K562 (cell line): ENCODE measurements around the gene SPON1. TPM values are rescaled to one million over a fixed set of nuclear protein-coding genes. Genes with fewer than 3 reads are reported as not detected.

Source experiments
- ATAC-seq: fragments of 200-7000 bp; cut with Tn5 transposase; 3 replicates; pipeline ENCODE4 v1.9.1; 2020; ENCODE audit warnings: moderate library complexity
- BruUV-seq: library from RNA; stranded (reverse); fragments of 400-500 nt; replicated peaks from 2 replicates; lab custom pipeline; 2021; lab: Mats Ljungman, UMichigan
- CTCF ChIA-PET: fragments of 300-600 bp; formaldehyde crosslinking; extraction: SDS; loops from one replicate; lab custom pipeline; 2021; ENCODE audit warnings: low intra/inter-chr PET ratio; lab: Yijun Ruan, JAX
- POLR2A ChIA-PET: fragments of 300-600, 350-650 bp; sonication (Branson Sonifier 250); formaldehyde crosslinking; extraction: SDS; loops from one replicate; lab custom pipeline; 2021; ENCODE audit warnings: antibody characterized with exemption, inconsistent platforms; lab: Yijun Ruan, JAX
- DNase-seq, 4 experiments: peaks; one replicate each; pipeline versions ENCODE4 v3.0.0 to v3.0.0-alpha.2; 2011 to 2018; ENCODE audit warnings: low spot score in 3 of 4, mixed read lengths in 3 of 4; ENCODE audit errors: extremely low read depth in 1 of 4
- FAIRE-seq: peaks from 2 replicates; lab custom pipeline; 2011; peaks lifted over from hg19 to GRCh38; lab: Jason Lieb, UNC
- H2AFZ ChIP-seq: 2 replicates; pipeline ENCODE4 v1.6.0; 2011; ENCODE audit warnings: low read depth, low read length, control low read depth, inconsistent platforms
- H3K27ac ChIP-seq: fragments of 200-600 bp; 3 replicates; pipeline ENCODE4 v1.8.0; 2011; ENCODE audit warnings: low read depth, mild to moderate bottlenecking, control low read depth, inconsistent platforms, low read length, moderate library complexity, mixed read lengths; ENCODE audit errors: extremely low read depth
- H3K27me3 ChIP-seq, 2 experiments: fragments of 300-600 bp in 1 of 2; 2 replicates in 1 of 2; 3 replicates in 1 of 2; pipeline versions ENCODE4 v1.6.0 to v1.8.0; 2011; ENCODE audit warnings: inconsistent platforms in 2 of 2, low read length in 2 of 2, mild to moderate bottlenecking in 1 of 2, mixed read lengths in 1 of 2, moderate library complexity in 1 of 2; ENCODE audit not compliant: control insufficient read depth in 2 of 2, insufficient read depth in 2 of 2
- H3K36me3 ChIP-seq: fragments of 300-600 bp; 3 replicates; pipeline ENCODE4 v1.8.0; 2011; ENCODE audit warnings: mild to moderate bottlenecking, low read length, inconsistent platforms; ENCODE audit not compliant: control insufficient read depth, insufficient read depth
- H3K4me1 ChIP-seq, 2 experiments: fragments of 200-600 bp in 1 of 2; replicated peaks in 1 of 2; 2 replicates in 1 of 2; 3 replicates in 1 of 2; pipeline versions ENCODE4 v1.5.1 to v1.8.0; 2011; ENCODE audit warnings: inconsistent platforms in 2 of 2, low read length in 2 of 2, mild to moderate bottlenecking in 1 of 2, mixed read lengths in 1 of 2, moderate library complexity in 1 of 2; ENCODE audit not compliant: control insufficient read depth in 2 of 2, insufficient read depth in 2 of 2
- H3K4me2 ChIP-seq: 2 replicates; pipeline ENCODE4 v1.6.1; 2011; ENCODE audit warnings: low read length, control low read depth, inconsistent platforms, mixed read lengths; ENCODE audit not compliant: insufficient read depth
- H3K4me3 ChIP-seq: fragments of 200-600 bp; sonication (generic), shearing (Covaris generic); 2 replicates; pipeline ENCODE4 v1.5.1; 2016; ENCODE audit warnings: control low read depth, inconsistent platforms
- H3K79me2 ChIP-seq: fragments of 200-600 bp; 3 replicates; pipeline ENCODE4 v1.8.0; 2011; ENCODE audit warnings: low read length, inconsistent platforms; ENCODE audit not compliant: control insufficient read depth, insufficient read depth
- H3K9ac ChIP-seq, 2 experiments: 2 replicates each; pipeline versions ENCODE4 v1.6.0 to v1.6.1; 2011; ENCODE audit warnings: low read depth in 2 of 2, low read length in 2 of 2, control low read depth in 1 of 2, inconsistent platforms in 1 of 2, mild to moderate bottlenecking in 1 of 2, mixed read lengths in 1 of 2; ENCODE audit not compliant: insufficient read depth in 1 of 2
- H3K9me1 ChIP-seq: one replicate; pipeline ENCODE4 v1.6.0; 2011; ENCODE audit warnings: inconsistent platforms, mild to moderate bottlenecking, low read length, moderate library complexity; ENCODE audit not compliant: control insufficient read depth, insufficient read depth
- H3K9me3 ChIP-seq: replicated peaks from 2 replicates; pipeline ENCODE4 v1.5.1; 2011; ENCODE audit warnings: low read depth, low read length, inconsistent platforms; ENCODE audit not compliant: control insufficient read depth, insufficient read depth
- H4K20me1 ChIP-seq: replicated peaks from 2 replicates; pipeline ENCODE4 v1.6.1; 2011; ENCODE audit warnings: low read length, inconsistent platforms, mixed read lengths; ENCODE audit not compliant: control insufficient read depth, insufficient read depth
- ETV5 ChIP-seq: sonication (generic); formaldehyde crosslinking; IDR thresholded peaks from 2 replicates; pipeline ENCODE4 v1.4.0; 2020; ENCODE audit warnings: low read depth, mild to moderate bottlenecking, missing genetic modification reagents
- RAD51 ChIP-seq: fragments of 450-650 bp; IDR thresholded peaks from 2 replicates; pipeline ENCODE4 v1.7.1; 2016; ENCODE audit warnings: low read depth, mild to moderate bottlenecking, borderline replicate concordance
- TAF1 ChIP-seq: IDR thresholded peaks from 2 replicates; pipeline ENCODE4 v1.6.1; 2011; ENCODE audit warnings: mild to moderate bottlenecking, low read length, moderate library complexity; ENCODE audit not compliant: insufficient read depth, control insufficient read depth, severe bottlenecking; ENCODE audit errors: extremely low read depth
- WHSC1 ChIP-seq: IDR thresholded peaks from one replicate; pipeline ENCODE4 v1.6.1; 2012; ENCODE audit warnings: low read length, control low read depth, inconsistent platforms
- ZNF76 ChIP-seq: fragments of 250-450 bp; sonication (Bioruptor Pico); IDR thresholded peaks from 2 replicates; pipeline ENCODE4 v1.4.0; 2020; ENCODE audit warnings: mild to moderate bottlenecking, moderate library complexity, borderline replicate concordance
- WGBS: fragments of 100-300 bp; shearing (Covaris generic); methylation state at CpG from one replicate; pipeline ENCODE4 v1.1.6; 2016; ENCODE audit warnings: low coverage, mixed read lengths; ENCODE audit not compliant: insufficient coverage; ENCODE audit errors: missing lambda C conversion rate; 5-methylcytosine and 5-hydroxymethylcytosine counted together
- in situ Hi-C: fragments of 300-500 bp; cut with MboI; formaldehyde crosslinking; loops from 4 replicates; pipeline ENCODE4 v1.15.0; 2018; ENCODE audit warnings: inconsistent platforms, mixed read lengths
- intact Hi-C: fragments of 100-400 bp; cut with micrococcal nuclease; formaldehyde crosslinking; loops from 2 replicates; pipeline ENCODE4 v1.14.2; 2022
- polyA plus RNA-seq, 8 experiments: library from polyadenylated mRNA; depleted of rRNA in 4 of 8; stranded (reverse) in 5 of 8; unstranded in 3 of 8; fragments of >200 nt; fragmentation: Nextera tagmentation in 2 of 8; fragmentation: Illumina TruSeq in 1 of 8; extraction: Ambion mirVana in 2 of 8; extraction: Trizol in 1 of 8; gene quantifications; 2 replicates each; pipeline versions ENCODE4 v1.2.1 to v1.2.3, GENCODE V29; 2011 to 2014; ENCODE audit warnings: inconsistent platforms in 1 of 8, missing spikeins in 1 of 8
- total RNA-seq, 7 experiments: library from RNA; depleted of rRNA in 6 of 7; stranded (reverse); fragments of >200 nt in 6 of 7; fragmentation: Illumina TruSeq in 2 of 7; extraction: Trizol in 2 of 7; gene quantifications; 2 replicates each; pipeline versions ENCODE4 v1.2.1 to v1.2.3, GENCODE V29; 2011 to 2021; ENCODE audit warnings: low replicate concordance in 1 of 7
- TF ChIP-seq, protein P1 (sequence below): sonication (generic); formaldehyde crosslinking; IDR thresholded peaks from 2 replicates; pipeline ENCODE4 v1.8.0; 2023; ENCODE audit warnings: mild to moderate bottlenecking, missing genetic modification reagents
- TF ChIP-seq, protein P2 (sequence below), 2 experiments: fragments of 150-350 bp in 1 of 2; IDR thresholded peaks; 2 replicates each; pipeline ENCODE4 v1.6.1; 2012 to 2016; ENCODE audit warnings: low read depth in 2 of 2, low read length in 2 of 2, mild to moderate bottlenecking in 1 of 2, moderate library complexity in 1 of 2
- TF ChIP-seq, protein P3 (sequence below): fragments of 450-650 bp; IDR thresholded peaks from 2 replicates; pipeline ENCODE4 v1.6.1; 2016; ENCODE audit warnings: mild to moderate bottlenecking
- TF ChIP-seq, protein P4 (sequence below): fragments of 250-450 bp; sonication (Bioruptor Pico); IDR thresholded peaks from 2 replicates; pipeline ENCODE4 v1.8.0; 2022; ENCODE audit warnings: moderate library complexity, mild to moderate bottlenecking, inconsistent platforms

Gene SPON1
- total and polyA plus RNA-seq, 9 of the 15 experiments (the other 6 are each of a cell fraction or from before 2014, with no cell fraction given) = 0.04 to 0.06 TPM; not detected in 7

DNA sequence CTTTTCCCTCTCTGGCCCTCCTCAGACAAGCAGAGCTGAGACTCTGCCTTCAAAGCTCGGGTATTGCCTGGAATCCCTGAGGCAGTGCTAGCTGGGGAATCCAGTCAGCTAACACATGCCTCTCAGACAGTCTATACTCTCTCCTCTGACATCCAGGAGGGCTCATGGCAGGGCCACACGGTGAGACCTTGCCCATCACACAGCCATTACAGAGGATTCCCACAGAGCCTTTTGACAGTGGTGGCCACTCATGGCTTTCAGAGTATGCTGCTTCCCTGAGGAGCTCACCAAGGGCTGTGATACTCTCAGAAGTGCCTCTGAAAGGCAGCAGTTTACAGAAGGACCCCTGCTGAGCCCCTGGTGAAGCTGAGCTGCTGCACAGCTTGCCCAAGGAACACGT, 231.1 kb downstream of the SPON1 start (continued):
- no peak for TF ChIP-seq RAD51
- TF ChIP-seq, all 486 proteins: peak for 0

DNA sequence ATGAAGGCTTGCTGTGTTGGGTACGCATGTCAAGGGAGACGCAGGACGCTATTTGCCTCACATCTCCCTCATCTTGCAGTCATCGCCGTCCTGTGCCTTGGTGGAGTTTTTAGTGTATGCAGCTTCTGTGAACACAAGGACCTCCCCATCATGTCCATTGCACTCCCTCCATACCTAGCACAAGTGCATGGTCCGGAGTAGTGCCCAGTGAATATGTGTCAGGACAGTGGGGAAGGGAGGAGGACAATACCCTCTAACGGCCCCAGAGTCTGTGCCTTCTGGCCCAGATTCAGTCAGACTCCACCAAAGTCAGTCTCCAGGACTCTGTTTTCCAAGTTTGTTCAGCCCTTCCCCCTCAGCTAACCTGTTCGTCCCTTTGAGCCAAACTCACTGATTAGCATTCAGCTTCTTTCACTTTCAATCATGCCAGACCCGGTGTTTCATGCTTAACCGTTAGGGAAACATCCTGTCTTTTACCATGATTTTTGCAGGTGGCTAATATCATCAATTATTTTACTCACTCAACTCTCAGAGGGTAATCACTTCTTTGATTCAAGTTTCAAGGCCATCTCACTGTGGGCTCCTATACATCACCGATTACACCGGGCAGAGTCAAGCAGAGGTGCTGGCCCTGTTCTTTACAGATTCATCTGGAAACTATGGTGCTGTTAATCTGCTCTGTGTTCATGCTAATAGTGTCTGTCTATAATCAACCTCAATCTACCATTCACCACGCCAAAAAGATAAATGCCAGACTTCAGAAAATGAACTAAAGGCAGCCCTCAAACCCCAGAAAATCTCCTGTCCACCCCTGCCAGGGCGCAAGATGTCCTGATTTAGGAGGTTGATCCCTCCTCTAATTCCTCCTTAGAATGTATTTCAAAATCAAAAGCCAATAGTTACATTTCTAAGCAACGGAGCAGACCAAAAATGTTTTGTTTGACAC, 240.0 kb downstream of the SPON1 start:
- no peaks in the 10 kb centered on the region for H3K79me2 ChIP-seq
- POLR2A ChIA-PET = no interaction called here
- DNase-seq (no peak), ATAC-seq (no peak), FAIRE-seq (no peak)
- H2AFZ ChIP-seq = no peak overlapping the region
- no peak overlapping the region for H3K4me3 ChIP-seq
- H3K4me2 ChIP-seq = no peak overlapping the region
- H3K9me1 ChIP-seq = no peaks in the 10 kb centered on the region
- intact Hi-C loops = no loop called here
- H3K9ac ChIP-seq = no peak overlapping the region
- 2% methylated on average over 15 of the region's 15 CpGs for WGBS
- H4K20me1 ChIP-seq = no peaks in the 10 kb centered on the region; the same call in 1 of the 2 replicates
- CTCF ChIA-PET = no interaction called here
- BruUV-seq = no TSS peak
- H3K27ac ChIP-seq = no peak overlapping the region
- H3K4me1 ChIP-seq = no peaks in the 10 kb centered on the region
- H3K27me3 ChIP-seq = peaks cover 4 to 9% of the 10 kb centered on the region in 2 experiments
- in situ Hi-C loops = no loop called here
- no peaks in the 10 kb centered on the region for H3K9me3 ChIP-seq
- no peaks in the 10 kb centered on the region for H3K36me3 ChIP-seq
- TF ChIP-seq ZNF76 (CRISPR knock-in tag) = no peak
- TF ChIP-seq, protein P1, sequence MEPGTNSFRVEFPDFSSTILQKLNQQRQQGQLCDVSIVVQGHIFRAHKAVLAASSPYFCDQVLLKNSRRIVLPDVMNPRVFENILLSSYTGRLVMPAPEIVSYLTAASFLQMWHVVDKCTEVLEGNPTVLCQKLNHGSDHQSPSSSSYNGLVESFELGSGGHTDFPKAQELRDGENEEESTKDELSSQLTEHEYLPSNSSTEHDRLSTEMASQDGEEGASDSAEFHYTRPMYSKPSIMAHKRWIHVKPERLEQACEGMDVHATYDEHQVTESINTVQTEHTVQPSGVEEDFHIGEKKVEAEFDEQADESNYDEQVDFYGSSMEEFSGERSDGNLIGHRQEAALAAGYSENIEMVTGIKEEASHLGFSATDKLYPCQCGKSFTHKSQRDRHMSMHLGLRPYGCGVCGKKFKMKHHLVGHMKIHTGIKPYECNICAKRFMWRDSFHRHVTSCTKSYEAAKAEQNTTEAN (CRISPR knock-in tag) = no peak
- TF ChIP-seq ETV5 = no peak
- TF ChIP-seq, protein P2, sequence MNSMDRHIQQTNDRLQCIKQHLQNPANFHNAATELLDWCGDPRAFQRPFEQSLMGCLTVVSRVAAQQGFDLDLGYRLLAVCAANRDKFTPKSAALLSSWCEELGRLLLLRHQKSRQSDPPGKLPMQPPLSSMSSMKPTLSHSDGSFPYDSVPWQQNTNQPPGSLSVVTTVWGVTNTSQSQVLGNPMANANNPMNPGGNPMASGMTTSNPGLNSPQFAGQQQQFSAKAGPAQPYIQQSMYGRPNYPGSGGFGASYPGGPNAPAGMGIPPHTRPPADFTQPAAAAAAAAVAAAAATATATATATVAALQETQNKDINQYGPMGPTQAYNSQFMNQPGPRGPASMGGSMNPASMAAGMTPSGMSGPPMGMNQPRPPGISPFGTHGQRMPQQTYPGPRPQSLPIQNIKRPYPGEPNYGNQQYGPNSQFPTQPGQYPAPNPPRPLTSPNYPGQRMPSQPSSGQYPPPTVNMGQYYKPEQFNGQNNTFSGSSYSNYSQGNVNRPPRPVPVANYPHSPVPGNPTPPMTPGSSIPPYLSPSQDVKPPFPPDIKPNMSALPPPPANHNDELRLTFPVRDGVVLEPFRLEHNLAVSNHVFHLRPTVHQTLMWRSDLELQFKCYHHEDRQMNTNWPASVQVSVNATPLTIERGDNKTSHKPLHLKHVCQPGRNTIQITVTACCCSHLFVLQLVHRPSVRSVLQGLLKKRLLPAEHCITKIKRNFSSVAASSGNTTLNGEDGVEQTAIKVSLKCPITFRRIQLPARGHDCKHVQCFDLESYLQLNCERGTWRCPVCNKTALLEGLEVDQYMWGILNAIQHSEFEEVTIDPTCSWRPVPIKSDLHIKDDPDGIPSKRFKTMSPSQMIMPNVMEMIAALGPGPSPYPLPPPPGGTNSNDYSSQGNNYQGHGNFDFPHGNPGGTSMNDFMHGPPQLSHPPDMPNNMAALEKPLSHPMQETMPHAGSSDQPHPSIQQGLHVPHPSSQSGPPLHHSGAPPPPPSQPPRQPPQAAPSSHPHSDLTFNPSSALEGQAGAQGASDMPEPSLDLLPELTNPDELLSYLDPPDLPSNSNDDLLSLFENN (IDR thresholded peaks at IDR 0.05; ENCODE audit: low read depth in 2 of 2, low read length in 2 of 2) = no peak
- TF ChIP-seq, protein P3, sequence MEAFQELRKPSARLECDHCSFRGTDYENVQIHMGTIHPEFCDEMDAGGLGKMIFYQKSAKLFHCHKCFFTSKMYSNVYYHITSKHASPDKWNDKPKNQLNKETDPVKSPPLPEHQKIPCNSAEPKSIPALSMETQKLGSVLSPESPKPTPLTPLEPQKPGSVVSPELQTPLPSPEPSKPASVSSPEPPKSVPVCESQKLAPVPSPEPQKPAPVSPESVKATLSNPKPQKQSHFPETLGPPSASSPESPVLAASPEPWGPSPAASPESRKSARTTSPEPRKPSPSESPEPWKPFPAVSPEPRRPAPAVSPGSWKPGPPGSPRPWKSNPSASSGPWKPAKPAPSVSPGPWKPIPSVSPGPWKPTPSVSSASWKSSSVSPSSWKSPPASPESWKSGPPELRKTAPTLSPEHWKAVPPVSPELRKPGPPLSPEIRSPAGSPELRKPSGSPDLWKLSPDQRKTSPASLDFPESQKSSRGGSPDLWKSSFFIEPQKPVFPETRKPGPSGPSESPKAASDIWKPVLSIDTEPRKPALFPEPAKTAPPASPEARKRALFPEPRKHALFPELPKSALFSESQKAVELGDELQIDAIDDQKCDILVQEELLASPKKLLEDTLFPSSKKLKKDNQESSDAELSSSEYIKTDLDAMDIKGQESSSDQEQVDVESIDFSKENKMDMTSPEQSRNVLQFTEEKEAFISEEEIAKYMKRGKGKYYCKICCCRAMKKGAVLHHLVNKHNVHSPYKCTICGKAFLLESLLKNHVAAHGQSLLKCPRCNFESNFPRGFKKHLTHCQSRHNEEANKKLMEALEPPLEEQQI = no peak
- TF ChIP-seq TAF1 = no peak
- TF ChIP-seq, protein P4, sequence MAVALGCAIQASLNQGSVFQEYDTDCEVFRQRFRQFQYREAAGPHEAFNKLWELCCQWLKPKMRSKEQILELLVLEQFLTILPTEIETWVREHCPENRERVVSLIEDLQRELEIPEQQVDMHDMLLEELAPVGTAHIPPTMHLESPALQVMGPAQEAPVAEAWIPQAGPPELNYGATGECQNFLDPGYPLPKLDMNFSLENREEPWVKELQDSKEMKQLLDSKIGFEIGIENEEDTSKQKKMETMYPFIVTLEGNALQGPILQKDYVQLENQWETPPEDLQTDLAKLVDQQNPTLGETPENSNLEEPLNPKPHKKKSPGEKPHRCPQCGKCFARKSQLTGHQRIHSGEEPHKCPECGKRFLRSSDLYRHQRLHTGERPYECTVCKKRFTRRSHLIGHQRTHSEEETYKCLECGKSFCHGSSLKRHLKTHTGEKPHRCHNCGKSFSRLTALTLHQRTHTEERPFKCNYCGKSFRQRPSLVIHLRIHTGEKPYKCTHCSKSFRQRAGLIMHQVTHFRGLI (CRISPR knock-in tag) = no peak
- TF ChIP-seq WHSC1 = no peak
